SK-N-MC (cell line): ENCODE results near the gene LRRFIP1.
A peak's percentile ranks its signal among the peaks of the same experiment; 100 is the strongest.
"Not testable (repeated sequence)": the region's sequence is repeated elsewhere in the genome, so short reads cannot be mapped to it uniquely, and the experiment has no call there.

Experiments
- DNase-seq: peaks from one replicate; pipeline ENCODE4 v3.0.0-alpha.2; 2011; ENCODE audit warnings: low read depth, low spot score
- H3K27ac ChIP-seq: fragments of 200-600 bp; sonication (generic); 2 replicates; pipeline ENCODE4 v1.5.1; 2016; ENCODE audit warnings: mixed run types
- H3K36me3 ChIP-seq: fragments of 200-600 bp; sonication (generic); 2 replicates; pipeline ENCODE4 v1.6.1; 2017; ENCODE audit warnings: antibody characterized with exemption, low read length, mixed read lengths; ENCODE audit not compliant: insufficient read depth
- H3K4me3 ChIP-seq: fragments of 200-600 bp; sonication (generic); 2 replicates; pipeline ENCODE4 v1.5.1; 2016
- H3K9ac ChIP-seq: fragments of 200-600 bp; sonication (generic); 2 replicates; pipeline ENCODE4 v1.8.0; 2017; ENCODE audit warnings: mixed run types, mixed read lengths; ENCODE audit not compliant: insufficient read length
- H3K9me3 ChIP-seq: fragments of 200-600 bp; sonication (generic); 2 replicates; pipeline ENCODE4 v1.6.1; 2017; ENCODE audit warnings: low read depth, mild to moderate bottlenecking, antibody characterized with exemption, low read length, moderate library complexity, mixed read lengths
- EZH2 ChIP-seq: fragments of 200-600 bp; sonication (generic); IDR thresholded peaks from one replicate; pipeline ENCODE4 v1.6.1; 2017; ENCODE audit warnings: antibody characterized with exemption
- FOXP2 ChIP-seq: optimal IDR thresholded peaks from 2 replicates; pipeline ENCODE3; 2011; ENCODE audit warnings: mild to moderate bottlenecking, moderate library complexity; ENCODE audit not compliant: insufficient read depth; ENCODE audit errors: extremely low read length, control extremely low read depth
- POLR2AphosphoS5 ChIP-seq: IDR thresholded peaks from 2 replicates; pipeline ENCODE4 v1.6.1; 2012; ENCODE audit warnings: mild to moderate bottlenecking, low read depth, low read length, borderline replicate concordance

LRRFIP1 gene

GRCh38 chr2:237760506-237761502 is 133.4 kb downstream of the LRRFIP1 start:
- Histone ChIP-seq H3K4me3 (no peak overlapping the region), H3K36me3 (peaks cover 19% of the 10 kb centered on the region), H3K9me3 (no peaks in the 10 kb centered on the region), H3K9ac (no peak overlapping the region), H3K27ac (no peak overlapping the region)
- DNase-seq, result no peak
- no peak for TF ChIP-seq POLR2AphosphoS5
- no peak for TF ChIP-seq EZH2
- TF ChIP-seq FOXP2, result no peak

- H3K9ac ChIP-seq, H3K9me3 ChIP-seq, H3K4me3 ChIP-seq, H3K27ac ChIP-seq, DNase-seq: not testable (repeated sequence)
- peaks cover 11% of the 10 kb centered on the region; the same call in 1 of the 2 replicates for H3K36me3 ChIP-seq
These were observed 135.2 kb downstream of the LRRFIP1 start for GRCh38 chr2:237762291-237763182.

GRCh38 chr2:237763812-237764211 is 136.4 kb downstream of the LRRFIP1 start:
- no peak for DNase-seq
- Histone ChIP-seq H3K36me3 (peaks cover 11% of the 10 kb centered on the region; the same call in 1 of the 2 replicates), H3K4me3 (no peak overlapping the region), H3K9ac (no peak overlapping the region), H3K9me3 (no peaks in the 10 kb centered on the region), H3K27ac (no peak overlapping the region)
- TF ChIP-seq EZH2, result no peak
- TF ChIP-seq FOXP2, result no peak

GRCh38 chr2:237765122-237765521 is 137.7 kb downstream of the LRRFIP1 start:
- H3K9me3 ChIP-seq, H3K36me3 ChIP-seq, H3K4me3 ChIP-seq, H3K27ac ChIP-seq, H3K9ac ChIP-seq, DNase-seq: not testable (repeated sequence)

GRCh38 chr2:237765875-237766274 is 138.5 kb downstream of the LRRFIP1 start:
- DNase-seq, result no peak
- no peak overlapping the region for H3K9ac ChIP-seq
- no peak overlapping the region for H3K27ac ChIP-seq
- H3K4me3 ChIP-seq, result no peak overlapping the region
- H3K9me3 ChIP-seq, result no peaks in the 10 kb centered on the region
- TF ChIP-seq EZH2 (no peak), POLR2AphosphoS5 (no peak), FOXP2 (no peak)
- peaks cover 5% of the 10 kb centered on the region; the same call in 1 of the 2 replicates for H3K36me3 ChIP-seq

GRCh38 chr2:237766340-237766739 is 139.0 kb downstream of the LRRFIP1 start:
- DNase-seq, result no peak
- Histone ChIP-seq H3K4me3 (no peak overlapping the region), H3K9ac (no peak overlapping the region), H3K36me3 (peaks cover 5% of the 10 kb centered on the region; the same call in 1 of the 2 replicates), H3K27ac (no peak overlapping the region), H3K9me3 (no peaks in the 10 kb centered on the region)
- TF ChIP-seq POLR2AphosphoS5 (no peak), EZH2 (no peak), FOXP2 (no peak)

GRCh38 chr2:237772513-237772912 is 145.1 kb downstream of the LRRFIP1 start:
- H3K27ac ChIP-seq, result peak overlapping the region; percentile 68
- peak; percentile 24 for DNase-seq
- TF ChIP-seq POLR2AphosphoS5 (0 out of 2 replicates have a peak, but pooled peaks have one; percentile 19), FOXP2 (no peak)
- peaks cover under 1% of the 10 kb centered on the region; the same call in 1 of the 2 replicates for H3K36me3 ChIP-seq
- no peaks in the 10 kb centered on the region for H3K9me3 ChIP-seq
- H3K4me3 ChIP-seq, result peak overlapping the region; percentile 29
- H3K9ac ChIP-seq, result peak overlapping the region; percentile 1

GRCh38 chr2:237773826-237774225 is 146.4 kb downstream of the LRRFIP1 start:
- H3K36me3 ChIP-seq, result peaks cover 6% of the 10 kb centered on the region; the same call in 1 of the 2 replicates
- no peak for DNase-seq
- no peak overlapping the region for H3K9ac ChIP-seq
- 0 out of 2 replicates have a peak, but pooled peaks cover 3% of the 10 kb centered on the region for H3K9me3 ChIP-seq
- H3K27ac ChIP-seq, result 0 out of 2 replicates have a peak overlapping the region, but pooled peaks have one; percentile 38
- H3K4me3 ChIP-seq, result no peak overlapping the region
- TF ChIP-seq EZH2, result no peak
- TF ChIP-seq FOXP2, result no peak
- no peak for TF ChIP-seq POLR2AphosphoS5
